Posterior vena cava (tissue), 2 donors: ENCODE data around the gene INTS1. TPM values are rescaled to one million over a fixed set of nuclear protein-coding genes. Genes with fewer than 3 reads are reported as not detected.

Experiments used
- DNase-seq: peaks from one replicate; pipeline ENCODE4 v3.0.0-alpha.2; 2020; ENCODE audit warnings: low spot score
- intact Hi-C, 2 donors: fragments of 100-400 bp; cut with DNase I; formaldehyde crosslinking; loops; one replicate each; pipeline versions ENCODE4 v1.14.1 to v1.14.2; 2022 to 2023
- total RNA-seq, 2 donors: library from RNA; stranded (reverse); fragmentation: NEBNext Ultra II Directional; extraction: Animal tissue kit (Norgen Biotek cat#: 25700); gene quantifications; one replicate each; pipeline ENCODE4 v1.2.1, GENCODE V29; 2021
- donor health status: DM: yes; HTN: yes; CAD: no.
- donor health status: DM: yes; HTN: yes; CAD: no.

The INTS1 gene
- total RNA-seq, 2 donors from 2014 or later: 50.3 to 55.1 TPM

DNA sequence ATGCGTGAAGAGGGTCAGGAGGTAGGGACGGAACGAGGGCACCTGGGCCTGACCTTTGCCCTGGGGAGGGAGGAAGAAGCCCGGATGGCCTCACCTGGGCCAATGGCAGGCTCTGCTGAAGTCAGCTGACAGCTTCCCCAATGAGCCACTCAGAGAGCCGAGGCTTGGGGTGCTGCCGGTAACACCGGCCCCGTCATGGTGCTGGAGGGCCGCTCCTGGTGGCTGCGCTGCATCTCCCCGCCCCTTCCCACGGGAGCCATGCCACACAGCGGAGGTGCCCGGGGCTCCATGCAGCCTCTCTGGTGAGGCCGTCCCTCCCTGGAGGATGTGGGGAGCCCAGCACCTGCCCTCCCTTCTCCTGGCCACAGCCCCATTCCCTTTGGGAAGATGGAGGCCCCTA lies 27.3 kb downstream of the INTS1 start:
- intact Hi-C loops: no loop called here
- DNase-seq: no peak

DNA sequence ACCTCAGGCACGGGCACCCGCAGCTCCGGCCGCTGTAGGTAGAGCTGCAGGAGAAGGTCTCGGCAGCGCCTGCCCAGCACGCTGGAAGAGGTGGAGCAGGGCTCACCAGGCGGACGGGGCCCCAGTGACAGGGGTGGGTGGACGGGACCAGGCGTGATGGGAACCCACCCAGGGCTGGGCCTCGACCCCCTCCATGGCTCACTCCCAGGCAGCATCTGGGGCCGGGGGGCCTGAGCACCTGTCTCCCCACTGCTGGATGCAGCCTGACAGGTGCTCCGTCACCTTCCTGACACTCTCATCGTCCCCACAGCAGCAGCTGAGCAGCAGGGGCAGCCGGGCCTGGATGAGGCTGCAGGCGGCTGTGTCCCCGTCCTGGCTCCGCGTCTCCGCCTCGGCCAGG lies 28.2 kb downstream of the INTS1 start:
- intact Hi-C loops: no loop called here
- no peak for DNase-seq

DNA sequence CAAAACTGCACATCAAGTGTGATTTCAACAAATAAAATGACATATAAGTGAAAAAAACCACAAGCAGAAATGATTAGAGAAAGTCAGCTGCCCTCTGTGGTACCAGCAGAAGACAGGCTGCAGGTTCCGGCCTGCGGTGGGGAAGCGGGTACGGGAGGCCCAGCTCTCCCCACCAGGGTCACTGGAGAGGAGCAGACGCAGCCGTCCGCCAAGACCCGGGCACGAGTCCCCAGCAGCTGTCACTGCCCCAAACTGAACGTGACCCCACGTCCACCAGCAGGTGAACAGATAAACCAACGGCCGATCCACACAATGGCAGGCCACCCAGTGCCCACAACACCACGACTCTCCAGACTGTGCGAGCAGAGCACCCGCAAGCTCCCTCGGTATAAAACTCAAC lies 28.8 kb downstream of the INTS1 start:
- DNase-seq: no peak
- intact Hi-C loops: no loop called here

DNA sequence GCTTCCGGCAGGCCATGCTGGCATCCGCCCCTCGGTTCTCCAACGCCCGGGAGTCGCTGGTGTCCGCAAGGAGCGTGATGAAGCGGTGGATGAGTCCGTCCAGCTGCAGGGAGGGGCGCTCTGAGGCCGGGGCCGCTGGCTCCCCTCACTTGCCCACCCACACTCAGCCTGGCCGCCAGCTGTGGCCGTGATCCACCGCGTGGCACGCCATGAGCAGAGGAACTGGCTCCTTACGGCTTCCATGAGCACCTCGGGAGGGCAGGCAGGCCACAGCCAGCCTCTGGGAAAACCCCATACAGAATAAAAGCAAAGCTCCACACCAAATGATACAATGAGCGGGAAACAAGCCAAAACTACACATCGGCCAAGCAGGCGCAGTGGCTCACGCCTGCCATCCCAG lies 29.5 kb downstream of the INTS1 start:
- DNase-seq: no peak
- intact Hi-C loops: loop anchor here in 1 of 2 donors (5.0 kb wide), 2 partner anchors 42 to 247 kb away; no protein-coding TSS in a partner anchor

DNA sequence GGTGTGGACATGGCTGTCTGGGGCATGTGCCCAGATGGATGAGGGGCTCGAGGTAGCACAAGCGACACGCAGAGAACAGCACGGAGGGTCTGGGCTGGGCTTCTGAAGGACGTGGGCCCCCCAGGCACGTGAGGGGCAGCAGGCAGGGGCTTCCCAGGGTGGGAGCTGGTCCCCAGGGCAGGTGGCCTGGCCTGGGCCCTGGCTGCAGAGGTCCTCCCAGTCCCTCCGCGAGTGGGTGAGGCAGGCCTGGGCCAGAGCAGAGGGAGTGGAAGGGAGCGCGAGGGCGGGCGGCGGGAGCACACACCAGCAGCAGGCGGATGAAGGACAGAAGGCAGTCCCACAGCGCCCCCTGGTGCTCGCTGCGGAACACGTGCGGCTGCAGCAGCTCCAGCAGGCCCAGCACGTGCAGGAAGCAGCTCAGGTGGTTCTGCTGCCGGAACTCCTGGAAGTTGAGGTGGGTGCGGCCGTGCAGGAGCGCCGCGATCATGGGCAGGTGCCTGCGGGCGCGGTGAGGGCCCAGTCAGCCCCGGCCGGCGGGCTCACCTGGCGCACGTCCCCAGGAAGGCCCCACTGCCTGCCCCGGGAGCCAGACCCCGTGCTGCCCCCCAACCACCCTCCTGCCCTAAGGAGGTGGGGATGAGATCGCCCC lies 30.2 kb downstream of the INTS1 start:
- intact Hi-C loops: loop anchor here in 1 of 2 donors (5.0 kb wide), 2 partner anchors 42 to 247 kb away; no protein-coding TSS in a partner anchor
- DNase-seq: peak; percentile 97

DNA sequence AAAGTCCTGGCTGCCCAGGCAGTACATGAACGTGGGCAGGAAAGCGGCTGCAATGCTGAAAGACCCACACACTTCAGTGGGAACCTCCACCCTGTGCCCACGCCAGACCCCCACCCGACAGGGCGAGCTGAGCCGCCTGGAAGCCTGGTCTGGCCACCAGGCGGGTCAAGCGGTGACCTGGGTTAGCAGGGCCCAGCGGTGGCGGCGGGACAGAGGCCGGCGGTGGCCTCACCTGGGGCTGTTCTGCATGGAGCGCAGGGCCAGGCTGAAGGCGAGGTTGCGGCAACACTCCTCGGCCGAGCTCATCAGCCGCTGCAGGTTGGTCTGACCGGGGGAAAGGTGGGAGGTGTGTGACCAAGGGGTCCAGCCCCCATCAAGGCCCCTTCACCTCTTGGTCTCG lies 33.3 kb downstream of the INTS1 start:
- no peak for DNase-seq
- intact Hi-C loops: loop anchor here in 1 of 2 donors (5.0 kb wide), 2 partner anchors 39 to 244 kb away; no protein-coding TSS in a partner anchor

DNA sequence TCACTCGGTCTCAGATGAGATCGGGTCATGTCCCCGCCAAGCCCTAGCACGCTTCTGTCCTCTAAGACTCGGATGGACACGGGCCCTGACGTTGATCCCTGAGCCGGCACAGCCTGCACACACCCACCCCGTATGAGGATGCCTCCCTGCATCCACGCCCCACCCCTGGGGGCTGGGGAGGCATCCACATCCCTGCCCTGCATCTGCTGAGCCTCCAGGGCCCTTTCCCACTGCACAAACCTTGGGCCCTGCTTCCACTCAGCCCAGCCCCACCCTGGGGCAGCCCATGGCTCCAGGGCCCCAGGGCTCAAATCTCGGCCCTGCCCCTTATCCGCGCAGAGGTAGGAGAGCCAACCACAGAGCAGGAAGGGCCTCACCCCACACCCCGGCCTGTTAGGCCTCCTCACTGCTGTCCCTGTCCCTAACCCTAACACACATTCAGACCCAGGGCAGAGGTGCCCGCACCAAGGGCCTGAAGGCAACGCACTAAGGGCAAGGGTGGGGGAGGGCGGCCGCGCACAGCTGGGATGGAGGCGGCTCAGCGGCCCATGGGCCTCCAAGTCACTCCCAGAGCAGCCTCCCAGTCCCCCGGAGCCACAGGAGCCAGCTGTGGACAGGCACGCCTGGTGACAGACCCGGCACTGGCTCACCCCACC lies 35.4 kb downstream of the INTS1 start:
- intact Hi-C loops: no loop called here
- DNase-seq: no peak

DNA sequence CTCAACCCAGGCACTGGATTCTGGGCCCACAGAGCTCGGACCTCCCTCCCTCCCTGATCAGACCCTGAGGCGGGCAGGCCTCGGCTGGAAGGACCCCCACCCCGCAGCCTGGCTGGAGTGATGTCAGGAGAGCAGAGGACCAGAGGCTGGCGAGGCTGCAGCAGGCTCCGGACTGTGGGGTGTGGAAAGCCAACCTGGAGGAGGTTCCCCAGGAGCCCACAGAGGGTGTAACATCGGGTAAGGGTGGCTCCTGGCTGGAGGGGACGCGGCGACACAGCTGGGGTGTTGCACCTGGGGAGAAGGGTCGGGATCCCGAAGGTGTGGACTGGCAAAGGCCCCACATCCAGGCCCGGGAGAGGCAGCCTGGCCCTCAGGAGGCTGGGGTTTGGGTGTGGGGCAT lies 36.0 kb downstream of the INTS1 start:
- intact Hi-C loops: no loop called here
- DNase-seq: no peak

DNA sequence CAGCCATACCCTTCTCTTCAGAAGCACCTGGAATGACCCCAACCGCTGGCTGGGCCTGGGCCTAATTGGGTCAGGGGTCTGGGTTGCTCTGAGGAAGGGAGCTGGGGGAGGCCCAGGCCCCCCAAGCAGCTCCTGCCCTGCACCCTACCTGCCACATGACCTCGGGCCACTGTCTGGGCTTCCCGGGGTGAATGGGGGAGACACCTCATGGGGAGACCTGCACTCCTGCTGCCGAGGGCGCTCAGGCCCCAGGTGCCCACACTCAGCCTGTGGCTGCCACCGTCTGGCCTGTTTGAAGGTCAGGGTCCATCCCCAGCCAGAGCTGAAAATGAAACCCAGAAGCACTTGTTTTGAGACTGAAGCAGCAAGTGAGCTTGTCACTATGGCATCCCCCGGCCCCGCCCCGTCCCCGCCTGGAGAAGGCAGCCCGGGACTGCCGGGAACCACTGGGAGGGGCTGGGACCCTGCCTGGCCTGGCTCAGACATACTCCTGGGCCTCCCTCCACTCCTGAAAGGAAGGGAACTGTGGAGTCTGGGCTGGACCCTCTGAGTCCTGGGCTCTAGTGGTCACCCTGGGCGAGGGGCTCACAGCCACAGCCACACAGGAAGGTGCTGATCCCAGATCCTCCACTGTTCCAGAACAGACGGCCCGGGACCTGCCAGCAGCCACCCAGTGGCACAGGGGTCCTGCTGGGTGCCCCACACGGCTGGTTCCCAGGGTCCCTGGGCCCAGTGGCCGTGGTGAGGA lies 37.5 kb downstream of the INTS1 start:
- intact Hi-C loops: no loop called here
- peak; percentile 96 for DNase-seq

DNA sequence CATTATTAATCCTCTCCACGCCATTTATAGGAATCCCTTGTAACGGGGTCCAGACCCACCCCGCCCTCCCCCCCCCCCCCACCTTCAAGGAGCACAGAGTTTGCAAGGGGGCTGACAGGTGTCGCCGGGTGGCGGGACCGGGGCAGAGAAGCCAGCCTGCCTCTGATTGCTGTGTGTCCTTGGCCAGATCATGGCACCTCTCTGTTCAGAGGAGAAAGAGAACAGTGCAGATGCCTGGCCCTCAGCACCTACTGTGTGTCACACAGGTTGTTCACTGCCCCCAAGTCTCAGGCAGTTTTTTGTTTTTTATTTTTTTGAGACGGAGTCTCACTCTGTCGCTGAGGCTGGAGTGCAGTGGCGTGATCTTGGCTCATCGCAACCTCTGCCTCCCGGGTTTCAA lies 39.5 kb downstream of the INTS1 start:
- intact Hi-C loops: no loop called here

DNA sequence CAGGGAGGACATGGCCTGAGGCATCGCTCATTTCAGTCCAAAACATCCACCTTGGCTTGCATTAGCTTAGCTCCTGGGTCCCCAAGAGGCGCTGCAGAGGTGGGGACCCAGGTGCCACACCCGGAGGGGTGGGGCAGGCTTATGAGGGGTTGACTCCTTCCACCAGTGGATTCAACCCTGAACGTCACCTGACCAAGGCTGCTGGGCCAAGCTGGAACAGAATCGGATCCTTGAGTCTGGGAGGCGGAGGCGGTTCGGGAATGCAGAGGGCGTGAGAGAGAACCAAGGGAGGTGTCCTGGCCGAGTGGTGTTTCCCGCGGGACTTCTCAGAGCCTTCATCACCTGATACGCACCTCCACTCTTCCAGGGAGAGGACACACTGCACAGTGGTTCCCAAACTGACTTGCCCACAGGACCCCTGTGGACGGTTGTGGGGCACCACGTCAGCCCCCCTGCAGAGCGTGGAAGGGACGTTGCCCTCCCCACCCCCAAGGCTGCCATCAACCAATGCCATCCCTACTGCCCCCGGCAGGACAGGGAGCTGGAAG lies 40.4 kb downstream of the INTS1 start:
- DNase-seq: no peak
- intact Hi-C loops: no loop called here

More for the DNA sequence above, 39.5 kb downstream of the INTS1 start:
- no peak for DNase-seq

DNA sequence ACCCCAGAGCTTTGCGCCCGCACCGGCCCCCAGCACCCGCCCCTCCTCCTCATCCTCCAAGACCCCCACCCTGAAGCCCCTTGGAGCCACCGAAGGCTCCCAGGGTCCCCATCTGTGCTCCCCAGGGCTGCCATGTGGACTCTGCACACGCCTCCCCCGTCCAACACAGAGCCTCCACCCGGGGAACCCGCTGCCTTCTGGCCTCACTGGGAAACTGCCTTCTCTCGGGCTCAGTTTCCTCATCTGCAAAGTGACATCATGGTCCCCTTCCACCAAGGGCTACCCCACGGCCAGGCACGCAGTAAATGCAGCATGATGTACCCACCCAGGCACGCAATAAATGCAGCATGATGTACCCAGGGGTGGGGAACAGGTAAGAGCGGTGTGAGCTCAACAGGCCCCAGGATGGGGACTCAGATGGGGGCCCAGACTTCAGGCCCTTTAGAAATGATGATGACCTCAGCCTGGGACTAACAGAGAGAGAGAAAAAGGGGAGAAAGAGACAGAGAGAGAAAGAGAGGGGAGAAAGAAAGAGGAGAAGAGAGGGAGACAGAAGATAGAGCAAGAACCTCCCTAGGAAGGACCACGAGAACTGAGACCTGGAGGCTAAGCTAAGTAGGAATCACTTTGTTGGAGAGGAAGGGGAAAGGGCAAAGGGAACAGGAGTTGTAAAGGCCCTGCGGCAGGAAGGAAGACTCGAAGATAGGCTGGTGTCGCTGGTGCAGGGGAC lies 42.4 kb downstream of the INTS1 start:
- intact Hi-C loops: no loop called here
- DNase-seq: no peak

DNA sequence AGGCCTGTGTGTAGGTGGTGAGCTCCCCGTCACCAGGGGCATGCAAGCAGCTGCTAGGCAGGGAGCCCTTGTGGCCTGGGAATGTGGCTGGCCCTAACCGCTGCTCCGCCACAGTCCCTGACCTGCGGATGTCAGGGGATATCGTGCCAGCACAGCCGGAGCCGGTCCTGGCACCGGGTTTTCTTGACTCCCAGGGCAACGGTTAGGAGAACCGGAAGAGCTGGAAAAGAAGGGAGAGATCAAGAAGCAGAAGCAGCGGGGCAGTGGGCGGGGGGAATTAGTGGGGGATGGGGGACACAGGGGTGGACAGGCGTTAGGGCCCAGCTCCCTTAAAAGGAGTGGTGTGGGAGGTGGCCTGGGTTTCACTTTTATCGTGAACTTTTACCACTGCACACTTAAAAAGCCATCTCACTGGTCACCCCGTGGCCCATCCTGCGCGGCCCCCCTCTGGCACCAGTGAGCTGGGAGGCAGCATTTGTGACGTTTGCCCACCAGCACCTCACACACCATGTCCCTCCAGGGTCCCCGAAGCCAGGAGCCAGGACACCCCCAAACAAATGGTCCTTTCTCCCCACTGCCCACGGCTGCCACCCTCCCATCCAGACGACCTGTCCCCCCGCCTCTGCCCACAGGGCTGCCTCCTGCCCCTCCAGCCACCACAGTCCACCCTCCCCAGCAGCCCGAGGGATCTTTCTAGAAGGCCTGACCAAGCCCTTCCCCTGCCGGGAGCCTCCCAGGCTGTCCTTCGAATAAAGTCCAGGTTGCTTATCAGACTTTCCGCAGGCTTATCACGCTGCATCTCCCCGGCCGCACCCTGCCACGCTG lies 43.2 kb downstream of the INTS1 start:
- peak; percentile 90 for DNase-seq

DNA sequence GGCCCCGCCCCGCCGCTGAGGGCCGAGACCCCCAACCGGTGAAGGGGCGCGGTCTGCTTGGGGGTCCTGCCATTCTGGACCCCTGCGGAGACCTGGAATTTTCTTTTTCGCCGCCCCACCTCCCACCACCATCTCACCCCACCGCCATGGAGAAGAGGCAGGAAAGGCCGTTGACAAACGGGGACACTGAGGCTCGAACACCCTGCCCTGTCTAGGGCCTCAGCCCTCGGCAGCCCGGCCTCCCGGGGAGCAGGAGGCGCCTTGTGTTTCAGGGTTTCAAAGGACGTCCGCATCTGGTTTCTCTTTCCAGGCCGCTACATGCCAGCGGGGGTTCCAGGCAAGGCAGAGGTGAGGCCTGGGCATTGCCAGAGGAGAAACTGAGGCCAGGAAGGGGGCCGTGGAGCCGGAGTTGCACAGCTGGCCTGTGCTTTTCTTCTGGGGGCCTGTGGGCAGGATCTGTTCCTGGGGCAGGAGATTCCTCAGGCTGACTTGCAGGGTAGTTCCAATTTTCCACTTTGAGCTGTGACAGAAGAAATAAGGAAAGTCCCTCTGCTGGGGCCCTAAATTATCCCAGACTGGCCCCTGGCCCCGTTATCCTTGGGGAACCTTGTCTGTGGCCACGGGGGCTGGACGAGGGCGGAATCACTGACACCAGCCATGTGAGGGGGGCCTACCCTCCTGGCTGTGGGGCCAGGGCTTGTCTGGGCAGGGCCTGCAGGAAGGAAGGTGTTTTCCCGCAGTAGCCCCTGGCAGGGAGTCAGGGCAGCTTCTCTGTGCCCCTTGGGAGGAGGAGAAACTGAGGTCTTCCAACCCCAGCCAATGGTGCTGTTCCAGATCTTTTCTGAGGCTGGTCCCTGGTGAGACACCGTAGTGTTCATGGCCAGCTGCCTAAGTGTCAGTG lies 44.0 kb downstream of the INTS1 start:
- intact Hi-C loops: no loop called here
- DNase-seq: no peak

More for the DNA sequence above, 43.2 kb downstream of the INTS1 start:
- intact Hi-C loops: no loop called here

DNA sequence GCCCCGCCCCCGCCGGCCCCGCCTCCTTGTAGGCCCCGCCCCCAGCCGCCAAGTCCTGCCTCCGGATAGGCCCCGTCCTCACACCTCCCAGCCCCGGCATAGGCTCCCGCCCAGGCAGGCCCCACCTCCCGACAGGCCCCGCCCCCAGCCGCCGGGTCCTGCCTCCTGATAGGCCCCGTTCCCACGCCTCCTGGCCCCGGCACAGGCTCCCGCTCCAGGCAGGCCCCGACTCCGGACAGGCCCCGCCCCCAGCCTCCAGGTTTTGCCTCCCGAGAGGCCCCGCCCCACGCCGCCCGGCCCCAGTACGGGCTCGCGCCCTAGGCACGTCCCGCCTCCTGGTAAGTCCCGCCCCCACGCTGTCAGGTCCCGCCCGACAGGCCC lies 44.7 kb downstream of the INTS1 start:
- DNase-seq: peak; percentile 100

DNA sequence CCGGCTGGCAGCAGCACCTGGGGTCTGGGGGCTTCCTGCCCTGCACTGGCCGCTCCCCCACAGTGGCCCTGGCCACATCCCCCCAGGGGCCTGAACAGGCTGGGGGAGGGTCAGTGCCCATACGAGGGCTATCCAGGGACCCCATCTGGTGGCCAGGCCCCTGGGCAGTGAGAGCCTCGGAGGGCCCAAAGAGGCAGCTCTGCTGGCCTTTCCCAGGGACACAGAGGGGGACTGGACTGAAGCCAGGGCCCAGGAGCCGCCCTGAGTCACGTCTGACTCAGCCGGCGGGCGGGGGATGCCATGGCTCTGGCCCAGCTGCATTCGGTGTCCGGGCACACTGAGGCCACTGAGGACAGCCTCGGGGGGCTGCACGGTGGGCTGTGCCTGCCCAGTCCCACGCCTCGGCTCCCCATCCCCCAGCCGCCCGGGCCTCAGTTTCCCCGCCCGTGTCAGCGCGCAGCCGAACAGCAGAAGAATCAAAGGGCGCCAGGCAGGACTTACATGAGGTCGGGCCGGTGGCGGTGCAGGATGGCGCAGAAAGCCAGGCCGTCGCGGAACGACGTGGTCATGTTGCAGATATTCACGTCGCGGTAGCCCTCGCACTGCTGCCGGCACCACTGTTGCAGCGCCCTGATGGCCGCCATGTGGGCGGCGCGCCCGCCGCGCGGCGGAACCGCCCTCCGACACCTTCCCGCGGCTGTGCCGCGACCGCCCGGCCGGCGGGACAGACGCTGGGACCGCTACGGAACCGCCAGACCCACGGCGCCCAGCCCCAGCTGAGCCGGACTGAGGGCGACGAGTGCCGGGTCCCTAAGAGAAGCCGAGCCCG lies 45.3 kb downstream of the INTS1 start, which contains the start of gene MICALL2:
Gene MICALL2 (minus strand): TSS at position 788 of the 829 bp plus-strand sequence. CDS start 144 bp downstream, at position 644.
- intact Hi-C loops: no loop called here
- peak; percentile 96 for DNase-seq

More for the DNA sequence above, 44.7 kb downstream of the INTS1 start:
- intact Hi-C loops: no loop called here
